Fibroblast of lung (primary cell): ENCODE data around the gene IFI16.

Experiments used
- CTCF ChIP-seq, 2 donors: IDR thresholded peaks in 1 of 2; conservative IDR thresholded peaks in 1 of 2; 1 replicate in 1 of 2; 2 replicates in 1 of 2; pipeline ENCODE4 v1.5.1; 2011 to 2012; ENCODE audit warnings: low read length in 2 of 2, control low read depth in 1 of 2, inconsistent platforms in 1 of 2, low read depth in 1 of 2, mild to moderate bottlenecking in 1 of 2
- EZH2 ChIP-seq: IDR thresholded peaks from 2 replicates; pipeline ENCODE4 v1.5.1; 2012; ENCODE audit warnings: low read length, control low read depth, mild to moderate bottlenecking; ENCODE audit errors: missing control alignments

- no peak for TF ChIP-seq CTCF (conservative IDR thresholded peaks at IDR 0.05 in 1 of 2, IDR thresholded peaks at IDR 0.05 in 1 of 2; ENCODE audit: low read depth in 1 of 2, low read length in 2 of 2)
- no peak for TF ChIP-seq EZH2
These were observed 2.0 kb upstream of the IFI16 start for GRCh38 chr1:159007726-159008125.
